GM18498 (cell line): ENCODE data around the gene TET2.
A peak's percentile ranks its signal among the peaks of the same experiment; 100 is the strongest.

Source experiments
- ATAC-seq: cut with Tn5 transposase; IDR thresholded peaks from one replicate; pipeline ENCODE4 v1.9.1; 2021; ENCODE audit warnings: mild to moderate bottlenecking, moderate library complexity; ENCODE audit not compliant: unreplicated experiment

Gene TET2

DNA sequence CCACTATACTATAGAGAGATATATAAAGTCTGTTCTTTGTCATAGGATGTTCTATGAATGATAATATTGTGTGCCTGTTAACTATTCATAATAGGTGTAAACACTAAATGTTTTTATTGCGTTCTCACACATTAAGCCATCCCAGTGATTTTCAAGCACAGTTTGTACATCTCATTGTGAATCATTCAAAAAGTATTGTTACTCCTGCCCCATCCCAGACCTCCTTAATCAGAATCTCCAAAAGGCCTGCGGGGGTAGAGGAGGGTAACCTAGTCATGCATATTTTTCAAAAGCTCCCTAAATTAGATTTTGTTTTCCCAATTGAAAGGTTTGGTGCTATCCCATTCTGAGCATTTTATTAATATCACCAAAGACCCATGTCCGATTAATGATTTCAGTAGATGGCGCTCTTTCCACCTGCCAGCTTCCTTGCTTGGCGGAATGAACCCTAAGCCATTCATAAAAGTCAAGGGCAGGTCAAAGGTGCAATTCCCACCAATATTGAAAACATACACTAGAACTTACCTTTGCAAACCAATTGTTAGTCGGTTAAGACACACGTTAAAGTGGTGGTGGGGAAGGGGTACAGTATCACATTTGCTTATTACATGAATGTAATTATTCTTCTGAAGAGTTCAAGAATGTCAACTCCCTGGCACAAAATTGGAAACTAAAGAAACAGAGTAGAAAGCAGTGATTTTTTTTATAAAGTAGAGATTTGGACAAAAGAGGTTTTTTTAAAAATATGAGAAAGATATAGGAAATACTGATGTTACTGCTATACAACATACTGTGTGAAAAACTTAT lies 5.8 kb upstream of the TET2 start:
- peak; percentile 39 for ATAC-seq

DNA sequence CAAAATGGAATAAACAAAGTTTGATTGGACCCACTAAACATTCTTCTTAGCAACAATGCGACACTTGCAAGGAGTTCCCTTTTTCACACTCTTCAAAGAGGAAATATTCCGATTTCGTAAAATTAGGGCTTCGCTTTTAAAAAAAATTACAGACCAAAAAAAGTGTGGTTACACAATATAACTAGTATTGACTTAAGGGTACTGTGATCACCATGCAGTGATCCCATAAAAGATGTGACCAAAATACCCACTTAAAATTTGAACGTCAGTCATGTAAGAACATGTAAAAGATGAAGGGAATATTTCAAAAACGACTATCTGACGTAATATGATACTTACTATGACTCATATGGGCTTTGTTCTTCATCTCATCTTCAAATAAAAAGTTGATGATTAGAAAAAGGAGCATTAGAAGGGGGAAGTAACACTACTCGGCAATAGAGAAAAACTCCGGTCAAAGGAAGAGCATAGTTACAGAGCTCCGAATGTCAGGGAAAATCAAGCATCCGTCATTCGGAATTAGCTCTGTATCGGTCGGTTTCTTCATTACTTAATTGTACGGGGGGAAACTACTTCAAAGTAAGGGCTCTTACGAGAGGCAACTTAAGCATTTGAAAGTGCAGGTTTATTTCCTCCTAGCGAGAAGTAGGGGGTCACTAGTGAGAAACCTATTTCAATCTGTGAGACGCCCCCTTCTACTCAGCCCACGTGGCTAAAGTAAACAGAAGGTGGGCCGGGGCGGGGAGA lies 1.3 kb upstream of the TET2 start:
- ATAC-seq: peak; percentile 1

DNA sequence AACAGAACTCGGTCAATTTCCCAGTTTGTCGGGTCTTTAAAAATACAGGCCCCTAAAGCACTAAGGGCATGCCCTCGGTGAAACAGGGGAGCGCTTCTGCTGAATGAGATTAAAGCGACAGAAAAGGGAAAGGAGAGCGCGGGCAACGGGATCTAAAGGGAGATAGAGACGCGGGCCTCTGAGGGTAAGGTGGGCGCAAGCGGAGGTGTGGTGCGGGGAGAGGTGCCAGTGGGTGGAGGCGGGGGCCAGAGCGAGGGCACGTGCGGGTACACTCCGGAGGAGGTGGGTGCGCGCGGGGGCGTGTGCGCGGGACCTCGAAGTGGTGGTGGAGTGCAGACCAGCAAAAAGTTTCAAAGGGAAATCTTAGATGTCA lies 787 bp upstream of the TET2 start:
- peak; percentile 25 for ATAC-seq

DNA sequence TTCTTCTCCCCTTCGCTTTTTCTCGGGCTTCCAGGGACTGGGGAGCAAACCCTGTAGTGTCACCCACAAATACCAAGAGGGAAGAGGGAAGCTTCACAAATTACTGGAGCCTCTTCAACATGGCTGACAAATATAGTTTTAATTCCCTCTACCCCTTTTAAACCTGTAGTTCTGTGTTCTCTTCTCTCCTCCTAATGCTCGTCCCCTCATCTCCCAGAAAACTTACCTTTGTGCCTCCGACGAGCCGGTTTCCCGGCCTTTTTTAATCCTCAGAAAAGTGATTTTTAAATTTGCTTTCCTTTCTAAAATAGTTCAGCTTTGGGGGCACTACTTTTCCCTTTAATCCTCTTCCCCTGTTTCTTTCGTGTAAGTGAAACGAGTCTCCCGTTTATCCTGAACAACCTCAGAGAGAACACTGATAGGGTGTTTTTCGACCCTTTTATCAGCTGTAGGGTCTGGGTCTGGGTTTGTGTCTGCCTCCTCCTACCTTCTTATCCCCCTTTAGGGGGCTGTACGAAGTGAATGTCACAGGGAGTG lies 408 bp downstream of the TET2 start:
- ATAC-seq: peak; percentile 7

DNA sequence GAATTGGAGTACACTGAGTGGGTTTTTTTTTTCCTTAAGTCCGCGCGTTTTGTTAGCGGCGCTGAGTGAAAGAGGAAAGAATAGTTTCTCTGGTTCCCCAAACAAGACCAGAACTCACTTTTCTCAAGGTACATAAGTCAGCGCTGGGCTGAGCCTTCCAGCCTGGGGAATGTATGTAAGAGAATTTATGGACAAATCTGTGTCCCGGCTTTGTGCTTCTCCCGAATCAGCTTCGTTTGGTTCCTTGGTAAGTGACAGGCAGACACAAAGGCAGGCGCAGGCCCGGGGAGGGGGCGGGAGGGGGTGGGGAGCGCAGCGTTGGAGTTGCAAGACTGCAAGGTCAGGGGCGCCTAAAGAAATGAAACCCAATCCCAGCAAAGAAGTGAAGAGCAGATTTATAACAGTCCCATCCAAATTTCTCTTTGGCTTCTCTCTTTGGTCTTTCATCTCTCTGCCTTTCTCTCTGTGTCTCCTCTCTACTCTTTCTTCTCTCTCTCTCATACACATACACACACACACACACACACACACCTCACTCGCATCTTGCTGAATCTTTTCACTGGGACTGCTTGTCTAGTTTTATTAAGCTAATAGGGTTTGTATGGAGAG lies 981 bp downstream of the TET2 start:
- ATAC-seq: no peak

DNA sequence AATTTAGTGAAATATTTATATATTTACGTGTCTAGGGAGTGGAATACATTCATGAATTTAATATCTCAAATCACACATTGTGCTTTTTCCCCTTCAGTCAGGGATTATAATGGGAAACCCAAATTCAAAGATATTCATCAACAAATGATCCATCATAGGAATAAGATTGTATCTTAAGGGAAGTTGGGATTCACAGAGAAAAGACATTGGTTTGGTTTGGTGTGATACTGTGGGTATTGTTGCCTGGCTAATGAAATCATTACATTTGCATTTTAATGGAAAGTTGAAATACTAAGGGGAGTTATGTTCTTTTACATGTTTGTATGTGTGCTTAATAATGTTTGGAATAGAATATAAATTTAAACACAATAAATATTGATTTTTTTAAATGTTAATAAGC lies 1.7 kb downstream of the TET2 start:
- no peak for ATAC-seq

DNA sequence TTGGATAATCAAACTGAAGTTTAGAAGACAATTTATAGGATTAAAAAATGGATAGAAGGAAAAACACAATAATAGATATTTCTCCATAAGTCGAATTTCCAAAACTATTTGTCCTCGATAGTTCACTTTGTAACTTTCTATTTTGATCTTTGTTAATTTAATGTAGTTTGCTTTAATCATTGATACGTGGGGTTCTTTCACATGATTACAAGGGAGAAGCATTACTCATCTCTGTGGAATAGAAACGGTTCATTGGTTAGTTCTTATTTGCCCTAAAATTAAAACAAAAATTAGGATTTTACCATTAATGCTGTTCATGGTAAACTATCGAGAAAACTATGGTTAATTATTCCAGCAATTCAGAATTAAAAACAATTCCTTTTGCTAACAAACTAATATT lies 2.1 kb downstream of the TET2 start:
- ATAC-seq: no peak

DNA sequence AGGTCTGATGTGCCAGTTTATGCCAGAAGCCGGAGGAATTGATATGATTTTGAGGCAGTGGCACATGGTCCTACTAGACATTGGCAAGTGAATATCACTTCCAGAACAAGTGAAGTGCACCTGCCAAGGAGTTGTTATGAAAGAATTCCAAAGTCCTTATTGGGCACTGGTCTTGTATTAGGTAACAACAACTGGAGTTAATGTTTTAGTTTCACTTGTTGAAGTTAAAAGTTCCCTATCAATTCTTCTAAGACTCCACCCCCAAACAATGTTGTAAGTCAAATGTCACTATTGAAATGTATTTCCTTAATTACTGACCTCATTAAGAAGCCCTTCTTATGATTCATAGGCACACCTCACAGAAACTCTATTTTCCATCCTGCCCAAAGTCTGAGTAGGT lies 3.1 kb downstream of the TET2 start:
- no peak for ATAC-seq

DNA sequence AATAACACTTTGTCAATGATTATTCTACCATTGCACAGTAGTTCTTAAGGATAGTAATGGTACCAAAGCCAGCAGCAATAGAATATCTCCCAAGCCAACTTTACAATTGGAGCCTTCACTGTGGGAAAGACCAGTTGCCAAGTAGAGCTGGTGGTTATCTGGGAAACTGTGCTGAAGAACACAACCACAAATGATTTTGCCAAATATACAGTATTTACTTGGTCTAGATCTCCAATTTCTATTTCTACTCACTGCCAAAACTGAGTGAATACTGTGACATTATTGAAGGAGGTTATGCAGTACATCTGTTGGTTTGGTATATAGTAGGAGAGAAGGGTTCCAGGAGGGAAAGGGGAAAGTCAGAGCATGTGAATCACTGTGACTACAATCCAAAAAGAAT lies 3.8 kb downstream of the TET2 start:
- ATAC-seq: no peak

DNA sequence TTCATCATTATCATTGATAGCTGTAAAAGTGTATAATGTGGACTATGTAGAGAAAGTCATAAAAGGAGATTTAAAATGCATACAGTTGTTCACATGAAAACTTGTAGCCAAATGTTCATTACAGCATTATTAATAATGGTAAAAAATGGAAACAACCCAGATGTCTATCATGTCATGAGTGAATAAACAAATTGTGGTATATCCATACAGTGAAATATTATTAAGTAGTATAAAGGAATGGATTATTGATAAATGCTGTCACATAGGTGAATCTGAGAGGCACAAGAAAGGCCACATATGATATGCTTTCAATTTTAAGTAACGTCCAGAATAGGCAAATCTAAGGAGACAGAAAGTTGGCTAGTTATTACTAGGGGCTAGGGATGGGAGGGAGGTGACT lies 7.1 kb downstream of the TET2 start:
- ATAC-seq: no peak

DNA sequence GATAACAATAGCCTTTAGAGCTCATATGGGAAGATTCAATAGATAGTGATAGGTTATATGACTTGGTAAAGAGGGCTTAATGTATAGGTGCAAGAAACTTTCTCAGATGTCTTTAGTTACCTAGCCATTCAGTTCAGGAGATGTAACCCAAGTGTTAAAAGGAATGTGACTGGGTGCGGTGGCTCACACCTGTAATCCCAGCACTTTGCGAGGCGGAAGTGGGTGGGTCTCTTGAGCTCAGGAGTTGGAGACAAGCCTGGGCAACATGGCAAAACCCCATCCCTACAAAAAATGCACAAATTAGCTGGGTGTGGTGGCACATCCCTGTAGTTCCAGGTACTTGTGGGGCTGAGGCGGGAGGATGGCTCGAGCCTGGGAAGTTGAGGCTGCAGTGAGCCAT lies 7.9 kb downstream of the TET2 start:
- no peak for ATAC-seq

DNA sequence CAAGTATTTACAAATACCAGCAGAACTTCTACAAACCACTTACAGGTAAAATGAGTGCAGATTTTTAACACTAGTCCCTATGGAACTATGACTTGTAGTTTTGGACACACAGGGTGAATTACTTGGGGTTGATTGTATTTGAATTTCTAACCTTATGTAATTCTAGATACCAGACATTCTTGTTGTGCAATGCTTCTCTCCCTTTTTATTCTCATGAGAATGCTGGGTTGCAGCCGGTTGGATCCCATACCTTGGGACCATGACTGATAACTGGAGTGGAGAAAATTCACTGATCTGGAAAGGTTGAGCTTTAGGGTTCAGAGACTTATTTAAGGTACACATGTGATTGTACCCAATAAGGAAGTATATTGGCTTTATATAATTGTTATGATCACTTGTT lies 8.8 kb downstream of the TET2 start:
- no peak for ATAC-seq

DNA sequence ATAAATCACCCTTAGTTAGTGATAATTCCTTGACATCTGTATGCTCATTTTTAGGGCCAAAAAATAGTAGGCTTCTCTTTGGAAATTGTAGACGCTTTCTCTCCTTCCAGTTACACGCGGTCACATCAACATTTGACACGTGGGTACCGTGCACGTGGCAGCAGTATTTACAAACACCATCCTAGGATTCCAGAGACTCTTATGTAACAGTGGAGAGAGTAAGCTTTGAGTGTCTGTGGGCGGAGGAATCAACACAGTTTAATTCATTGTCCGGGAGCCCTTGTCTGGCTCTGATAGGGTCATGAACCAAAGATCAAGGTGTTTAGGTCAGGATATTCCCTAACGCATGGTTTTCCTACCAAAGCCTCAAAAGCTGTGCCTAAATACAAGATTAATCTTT lies 12.2 kb downstream of the TET2 start:
- no peak for ATAC-seq

DNA sequence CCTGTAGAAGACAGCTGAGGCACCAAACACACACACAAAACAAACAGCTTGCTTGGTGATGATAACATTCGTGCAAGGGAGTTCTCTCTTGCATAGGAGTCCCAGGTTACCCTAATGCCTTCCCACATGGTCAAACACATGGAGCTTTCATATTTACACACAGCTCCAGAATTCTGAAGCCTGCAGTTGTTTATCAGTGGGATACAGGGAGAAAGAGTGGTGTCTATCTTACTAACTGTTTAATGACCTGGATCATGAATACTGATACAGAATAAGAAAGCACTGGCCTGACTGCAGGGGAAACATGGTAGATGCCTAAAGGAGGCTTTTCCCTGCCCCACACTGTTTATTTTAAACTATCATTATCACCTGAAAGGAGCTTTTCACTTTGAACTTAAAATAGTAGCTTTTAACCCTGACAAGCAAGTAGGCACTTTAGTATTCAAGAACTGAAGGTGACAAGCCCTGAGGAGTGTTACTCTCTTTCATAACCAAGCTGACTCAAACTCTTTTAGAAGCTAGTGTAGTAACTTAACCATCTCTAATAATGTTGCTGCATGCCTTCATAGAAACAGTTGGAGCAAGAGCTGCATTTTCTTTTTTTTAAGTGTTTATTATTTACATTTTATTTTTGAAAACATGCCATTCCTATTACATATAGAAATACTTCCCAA lies 15.6 kb downstream of the TET2 start:
- peak; percentile 69 for ATAC-seq

DNA sequence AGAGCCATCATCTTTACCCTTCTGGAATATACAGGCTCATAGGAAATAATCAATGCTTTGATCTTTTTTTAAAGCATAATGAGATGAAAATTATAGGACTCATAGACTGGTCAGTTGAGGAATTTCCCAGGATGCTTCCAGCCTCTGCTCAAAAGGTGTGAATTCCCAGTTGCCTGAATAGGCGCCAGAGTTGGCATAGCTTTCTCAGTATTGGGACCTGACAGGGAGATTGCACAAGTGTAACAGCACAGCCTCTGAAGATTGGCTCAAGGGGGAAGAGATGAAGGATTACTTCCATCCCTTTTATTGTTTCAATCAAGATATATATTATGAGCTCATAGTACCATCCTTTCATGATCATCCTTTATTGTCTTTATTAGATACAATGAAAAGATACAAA lies 17.9 kb downstream of the TET2 start:
- no peak for ATAC-seq

DNA sequence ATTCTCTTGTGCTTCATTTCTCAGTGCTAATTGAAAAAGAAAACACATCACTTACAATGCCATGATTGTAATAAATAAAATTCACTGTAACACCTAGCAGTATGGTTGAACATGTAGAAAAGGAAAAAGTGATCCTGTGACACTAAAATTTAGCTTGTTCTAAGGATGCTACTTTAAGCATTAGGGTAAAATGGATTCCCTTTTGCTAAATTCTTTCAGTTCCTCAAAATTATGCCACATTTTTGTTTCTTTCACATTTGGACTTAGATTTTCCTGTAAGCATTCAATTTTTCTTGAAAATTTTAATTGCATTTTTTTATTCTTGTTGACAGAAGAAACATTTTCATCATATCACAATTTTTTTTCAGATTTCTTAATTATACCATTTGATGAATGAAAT lies 19.4 kb downstream of the TET2 start:
- no peak for ATAC-seq

DNA sequence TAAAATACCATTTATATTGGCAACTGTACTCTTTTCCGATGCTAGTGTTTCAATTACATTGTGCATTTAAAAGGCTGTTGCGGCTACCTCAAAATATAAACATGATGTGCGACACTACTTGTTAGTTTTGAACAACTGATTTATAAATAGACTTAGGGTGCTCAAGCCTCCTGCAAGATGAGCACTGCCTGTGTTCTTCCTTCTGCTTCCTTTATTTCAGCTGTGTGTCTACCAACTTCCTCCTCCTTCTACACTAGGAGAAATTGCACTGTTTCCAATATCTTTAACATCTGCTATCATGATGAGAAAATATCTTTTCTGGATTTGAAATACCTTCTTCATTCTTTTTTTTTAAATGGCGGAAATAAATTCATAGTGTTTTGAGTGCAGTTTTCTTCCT lies 24.0 kb downstream of the TET2 start:
- no peak for ATAC-seq

DNA sequence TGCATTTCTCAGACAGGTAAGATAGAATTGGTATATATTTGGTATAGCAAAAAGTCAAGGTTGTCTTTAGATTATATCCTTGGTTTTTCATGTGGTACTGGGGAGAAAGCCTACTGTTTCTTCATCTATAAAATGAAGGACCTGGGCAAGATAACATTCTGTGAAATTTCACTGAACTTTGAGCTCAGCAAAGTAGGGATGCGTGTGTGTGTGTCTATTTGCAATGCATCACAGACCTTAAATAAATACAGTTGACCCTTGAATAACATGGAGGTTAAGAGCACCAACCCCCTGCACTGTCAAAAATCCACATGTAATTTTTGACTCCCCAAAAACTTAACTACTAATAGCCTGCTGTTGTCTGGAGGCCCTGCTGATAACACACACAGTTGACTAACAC lies 25.2 kb downstream of the TET2 start:
- no peak for ATAC-seq

DNA sequence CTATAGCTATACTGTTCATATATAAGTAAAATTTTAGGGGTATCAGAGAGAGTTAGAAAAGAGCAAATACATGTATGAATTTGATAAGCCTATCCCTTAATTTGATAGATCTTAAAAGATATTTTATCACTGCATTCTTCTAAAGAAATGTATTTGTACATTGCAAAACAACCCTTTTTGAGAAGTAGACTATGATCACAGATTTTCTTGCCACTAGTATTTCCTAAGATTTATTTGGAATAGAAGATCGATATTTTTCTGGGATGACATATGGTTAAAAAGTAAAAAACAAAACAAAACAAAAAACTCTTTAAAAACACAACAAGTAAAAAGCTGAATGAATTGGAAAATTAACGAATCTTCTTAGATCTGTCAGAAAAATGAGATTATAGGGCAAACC lies 27.4 kb downstream of the TET2 start:
- ATAC-seq: no peak

DNA sequence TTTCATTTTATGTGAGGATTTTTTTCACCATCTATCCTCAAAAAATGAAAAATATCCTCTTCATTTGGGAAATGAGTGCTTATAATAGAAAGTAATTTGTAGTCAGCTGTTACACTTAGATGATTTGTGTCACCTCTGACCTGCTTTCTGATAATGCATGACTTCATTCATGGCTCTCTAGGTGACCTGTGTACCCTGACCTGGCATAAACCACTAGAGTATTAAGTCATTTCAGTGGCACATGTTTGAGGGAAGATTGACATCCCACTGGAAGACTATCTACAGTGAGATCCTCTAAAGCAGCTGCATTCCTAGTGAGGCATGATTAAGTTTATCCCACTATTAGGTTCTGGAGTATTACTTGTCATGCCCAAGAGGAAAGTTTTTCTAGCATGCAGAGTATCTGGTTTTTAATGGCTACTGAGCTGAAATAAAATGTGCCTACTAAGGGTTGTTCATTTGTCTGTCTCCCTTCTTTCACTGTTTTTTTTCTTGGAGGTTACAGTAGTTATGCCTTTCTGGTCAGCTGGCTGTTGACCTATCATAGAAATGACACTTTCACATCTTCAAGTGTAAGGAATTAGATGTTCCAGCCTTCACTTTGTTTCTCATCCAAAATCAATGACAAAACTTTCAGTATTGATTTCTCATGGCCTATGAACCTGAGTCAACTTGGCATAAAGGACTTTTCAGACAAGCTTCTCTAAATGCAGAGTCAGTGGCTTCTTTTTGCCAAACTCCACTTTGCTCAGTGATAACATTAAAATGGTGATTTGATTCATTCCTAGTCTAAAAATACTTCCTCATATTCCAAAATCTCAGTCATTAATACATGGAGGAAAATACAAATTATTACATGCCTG lies 33.1 kb downstream of the TET2 start:
- ATAC-seq: no peak
